CD4-positive, alpha-beta T cell treated with Interleukin-21 for 1 hour (primary cell): ENCODE results near the gene PAPPA.

Experiments used
- DNase-seq: peaks from one replicate; pipeline ENCODE4 v3.0.0-alpha.2; 2020

Gene PAPPA

GRCh38 chr9:116319480-116319879 is 165.9 kb downstream of the PAPPA start:
- DNase-seq, result no peak

- DNase-seq, result no peak
These were observed 166.7 kb downstream of the PAPPA start for GRCh38 chr9:116320290-116320689.

GRCh38 chr9:116322521-116322920 is 168.9 kb downstream of the PAPPA start:
- no peak for DNase-seq

- DNase-seq, result no peak
These were observed 169.4 kb downstream of the PAPPA start for GRCh38 chr9:116323012-116323411.

- DNase-seq, result no peak
These were observed 170.0 kb downstream of the PAPPA start for GRCh38 chr9:116323571-116323970.

GRCh38 chr9:116325924-116326323 is 172.3 kb downstream of the PAPPA start:
- DNase-seq, result no peak

GRCh38 chr9:116327701-116328405 is 174.3 kb downstream of the PAPPA start:
- DNase-seq, result no peak

GRCh38 chr9:116329470-116329869 is 175.9 kb downstream of the PAPPA start:
- DNase-seq, result no peak

GRCh38 chr9:116331241-116331640 is 177.7 kb downstream of the PAPPA start:
- DNase-seq, result no peak

GRCh38 chr9:116332090-116332489 is 178.5 kb downstream of the PAPPA start:
- DNase-seq, result no peak

GRCh38 chr9:116333254-116333653 is 179.7 kb downstream of the PAPPA start:
- no peak for DNase-seq

GRCh38 chr9:116334546-116335150 is 181.1 kb downstream of the PAPPA start:
- DNase-seq, result no peak

GRCh38 chr9:116335392-116335791 is 181.8 kb downstream of the PAPPA start:
- no peak for DNase-seq

- no peak for DNase-seq
These were observed 182.7 kb downstream of the PAPPA start for GRCh38 chr9:116336133-116336862.

- DNase-seq, result no peak
These were observed 183.4 kb downstream of the PAPPA start for GRCh38 chr9:116337015-116337414.

GRCh38 chr9:116340270-116340669 is 186.7 kb downstream of the PAPPA start:
- DNase-seq, result no peak

GRCh38 chr9:116342061-116342460 is 188.5 kb downstream of the PAPPA start:
- DNase-seq, result no peak

GRCh38 chr9:116342941-116343340 is 189.3 kb downstream of the PAPPA start:
- no peak for DNase-seq

GRCh38 chr9:116344416-116344815 is 190.8 kb downstream of the PAPPA start:
- no peak for DNase-seq

- DNase-seq, result no peak
These were observed 191.8 kb downstream of the PAPPA start for GRCh38 chr9:116345393-116345792.

- no peak for DNase-seq
These were observed 192.2 kb downstream of the PAPPA start for GRCh38 chr9:116345817-116346216.

- DNase-seq, result no peak
These were observed 196.1 kb downstream of the PAPPA start for GRCh38 chr9:116349684-116350083.

- DNase-seq, result no peak
These were observed 196.6 kb downstream of the PAPPA start for GRCh38 chr9:116350213-116350612.

- DNase-seq, result no peak
These were observed 199.4 kb downstream of the PAPPA start for GRCh38 chr9:116352958-116353357.
